SU-DHL-6 (cell line): ENCODE results near the gene HACD3.

Source experiments
- EZH2phosphoT487 ChIP-seq: fragments of 200-600 bp; sonication (generic), shearing (Covaris generic); conservative IDR thresholded peaks from 2 replicates; pipeline ENCODE4 v1.6.1; 2018; ENCODE audit warnings: mild to moderate bottlenecking, antibody characterized with exemption, low read length, moderate library complexity, mixed read lengths
- TF ChIP-seq, protein P1 (sequence below): fragments of 200-600 bp; sonication (generic); IDR thresholded peaks from one replicate; pipeline ENCODE4 v1.5.1; 2017; ENCODE audit warnings: antibody characterized with exemption, mild to moderate bottlenecking, low read length, moderate library complexity; ENCODE audit not compliant: insufficient read depth, poor library complexity, severe bottlenecking

DNA sequence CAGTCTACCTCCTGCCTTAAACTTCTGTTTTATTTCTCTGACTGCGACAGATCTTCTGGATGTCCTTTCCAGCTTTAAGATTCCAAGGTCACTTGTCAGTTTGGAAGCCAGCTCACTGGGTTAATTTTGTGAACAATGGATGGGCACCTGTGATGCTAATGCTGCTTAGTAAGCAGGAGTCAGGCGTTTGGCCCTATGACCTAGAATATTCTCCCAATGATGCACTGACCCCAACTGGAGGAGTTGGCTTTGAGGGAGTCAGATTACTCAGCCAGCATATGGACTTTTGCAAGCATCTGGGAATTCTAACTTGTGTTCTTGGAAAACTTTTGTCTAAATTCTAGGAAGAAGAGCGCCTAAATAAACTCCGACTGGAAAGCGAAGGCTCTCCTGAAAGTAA, 28.1 kb downstream of the HACD3 start:
- TF ChIP-seq, protein P1, sequence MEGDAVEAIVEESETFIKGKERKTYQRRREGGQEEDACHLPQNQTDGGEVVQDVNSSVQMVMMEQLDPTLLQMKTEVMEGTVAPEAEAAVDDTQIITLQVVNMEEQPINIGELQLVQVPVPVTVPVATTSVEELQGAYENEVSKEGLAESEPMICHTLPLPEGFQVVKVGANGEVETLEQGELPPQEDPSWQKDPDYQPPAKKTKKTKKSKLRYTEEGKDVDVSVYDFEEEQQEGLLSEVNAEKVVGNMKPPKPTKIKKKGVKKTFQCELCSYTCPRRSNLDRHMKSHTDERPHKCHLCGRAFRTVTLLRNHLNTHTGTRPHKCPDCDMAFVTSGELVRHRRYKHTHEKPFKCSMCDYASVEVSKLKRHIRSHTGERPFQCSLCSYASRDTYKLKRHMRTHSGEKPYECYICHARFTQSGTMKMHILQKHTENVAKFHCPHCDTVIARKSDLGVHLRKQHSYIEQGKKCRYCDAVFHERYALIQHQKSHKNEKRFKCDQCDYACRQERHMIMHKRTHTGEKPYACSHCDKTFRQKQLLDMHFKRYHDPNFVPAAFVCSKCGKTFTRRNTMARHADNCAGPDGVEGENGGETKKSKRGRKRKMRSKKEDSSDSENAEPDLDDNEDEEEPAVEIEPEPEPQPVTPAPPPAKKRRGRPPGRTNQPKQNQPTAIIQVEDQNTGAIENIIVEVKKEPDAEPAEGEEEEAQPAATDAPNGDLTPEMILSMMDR, result no peak
- TF ChIP-seq EZH2phosphoT487, result no peak
